KMS-11 (cell line): Measurements from ENCODE around the gene HSD3B1.
"Not testable (repeated sequence)": the region's sequence is repeated elsewhere in the genome, so short reads cannot be mapped to it uniquely, and the experiment has no call there.

Source experiments
- H2AFZ ChIP-seq: fragments of 200-600 bp; sonication (generic); 2 replicates; pipeline ENCODE4 v1.6.1; 2016; ENCODE audit warnings: antibody characterized with exemption, mixed run types, low read depth
- H3K27ac ChIP-seq: fragments of 200-600 bp; sonication (generic); 2 replicates; pipeline ENCODE4 v1.6.1; 2016; ENCODE audit warnings: mild to moderate bottlenecking, mixed run types
- H3K27me3 ChIP-seq: fragments of 200-600 bp; sonication (generic); 2 replicates; pipeline ENCODE4 v1.6.1; 2017; ENCODE audit warnings: mild to moderate bottlenecking, low read depth, mixed run types, moderate library complexity; ENCODE audit not compliant: insufficient read depth
- H3K36me3 ChIP-seq: fragments of 200-600 bp; sonication (generic); 2 replicates; pipeline ENCODE4 v1.6.1; 2017; ENCODE audit warnings: mild to moderate bottlenecking, mixed run types; ENCODE audit not compliant: insufficient read depth
- H3K4me1 ChIP-seq: fragments of 200-600 bp; sonication (generic); 2 replicates; pipeline ENCODE4 v1.6.1; 2016; ENCODE audit warnings: mild to moderate bottlenecking, low read depth, mixed run types; ENCODE audit not compliant: poor library complexity, severe bottlenecking
- H3K4me2 ChIP-seq: fragments of 200-600 bp; sonication (generic); 2 replicates; pipeline ENCODE4 v1.7.0; 2016; ENCODE audit warnings: mild to moderate bottlenecking, mixed run types
- H3K4me3 ChIP-seq: fragments of 200-600 bp; sonication (generic); IDR thresholded peaks from 2 replicates; pipeline ENCODE4 v1.6.1; 2017; ENCODE audit warnings: low read depth, low read length, mixed read lengths; ENCODE audit not compliant: insufficient read depth
- H3K79me2 ChIP-seq: fragments of 200-600 bp; sonication (generic); 2 replicates; pipeline ENCODE4 v1.6.1; 2016; ENCODE audit warnings: low read depth, mixed run types; ENCODE audit not compliant: insufficient read depth
- H3K9ac ChIP-seq: fragments of 200-600 bp; sonication (generic); 2 replicates; pipeline ENCODE4 v1.6.1; 2016; ENCODE audit warnings: mild to moderate bottlenecking, mixed run types
- H4K20me1 ChIP-seq: fragments of 200-600 bp; sonication (generic); 2 replicates; pipeline ENCODE4 v1.6.1; 2016; ENCODE audit warnings: mild to moderate bottlenecking, mixed run types; ENCODE audit not compliant: insufficient read depth
- TF ChIP-seq, protein P1 (sequence below): fragments of 200-600 bp; sonication (generic); conservative IDR thresholded peaks from 2 replicates; pipeline ENCODE4 v1.6.1; 2017; ENCODE audit warnings: low read depth, mild to moderate bottlenecking, antibody characterized with exemption, low read length, moderate library complexity, mixed read lengths

Gene HSD3B1

DNA sequence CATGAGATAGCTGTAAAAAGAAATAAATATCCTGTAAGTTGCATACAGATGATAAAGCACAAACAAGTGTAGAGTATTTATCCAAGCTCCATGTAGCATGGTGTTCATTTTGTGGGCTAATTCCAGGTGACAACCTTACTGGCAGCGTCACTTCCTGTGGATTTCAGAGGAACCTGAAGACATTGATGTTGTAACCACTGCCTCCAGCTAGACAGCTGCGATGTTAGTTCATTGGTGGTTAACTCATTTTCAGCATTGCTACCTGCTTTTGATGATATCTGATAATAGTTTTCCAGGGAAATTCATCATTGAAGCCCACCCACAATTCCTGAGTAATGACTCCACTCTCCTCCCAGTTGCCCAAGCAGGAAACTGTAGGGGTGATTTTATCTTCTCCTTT lies 3.0 kb downstream of the HSD3B1 start:
- TF ChIP-seq, protein P1, sequence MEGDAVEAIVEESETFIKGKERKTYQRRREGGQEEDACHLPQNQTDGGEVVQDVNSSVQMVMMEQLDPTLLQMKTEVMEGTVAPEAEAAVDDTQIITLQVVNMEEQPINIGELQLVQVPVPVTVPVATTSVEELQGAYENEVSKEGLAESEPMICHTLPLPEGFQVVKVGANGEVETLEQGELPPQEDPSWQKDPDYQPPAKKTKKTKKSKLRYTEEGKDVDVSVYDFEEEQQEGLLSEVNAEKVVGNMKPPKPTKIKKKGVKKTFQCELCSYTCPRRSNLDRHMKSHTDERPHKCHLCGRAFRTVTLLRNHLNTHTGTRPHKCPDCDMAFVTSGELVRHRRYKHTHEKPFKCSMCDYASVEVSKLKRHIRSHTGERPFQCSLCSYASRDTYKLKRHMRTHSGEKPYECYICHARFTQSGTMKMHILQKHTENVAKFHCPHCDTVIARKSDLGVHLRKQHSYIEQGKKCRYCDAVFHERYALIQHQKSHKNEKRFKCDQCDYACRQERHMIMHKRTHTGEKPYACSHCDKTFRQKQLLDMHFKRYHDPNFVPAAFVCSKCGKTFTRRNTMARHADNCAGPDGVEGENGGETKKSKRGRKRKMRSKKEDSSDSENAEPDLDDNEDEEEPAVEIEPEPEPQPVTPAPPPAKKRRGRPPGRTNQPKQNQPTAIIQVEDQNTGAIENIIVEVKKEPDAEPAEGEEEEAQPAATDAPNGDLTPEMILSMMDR = no peak
- H3K4me3 ChIP-seq = no peak overlapping the region

DNA sequence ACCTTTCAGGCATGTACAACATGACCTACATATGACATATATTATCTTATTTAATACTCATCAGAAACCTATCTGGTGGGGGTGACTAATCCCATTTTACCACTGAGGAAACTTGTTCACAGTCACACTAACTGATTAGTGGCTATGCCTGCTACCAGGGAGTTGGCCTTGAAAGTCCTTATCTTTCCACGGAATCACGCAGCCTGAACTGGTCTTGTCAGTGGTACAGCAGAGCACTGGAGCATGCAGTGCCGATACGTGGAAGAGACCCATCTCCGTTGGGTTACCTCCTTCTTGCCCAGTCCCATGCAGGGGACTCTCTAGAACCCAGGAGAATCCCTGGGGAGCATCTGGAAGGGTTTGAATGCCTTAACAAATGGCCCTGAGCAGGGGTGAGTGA lies 8.2 kb downstream of the HSD3B1 start:
- no peak overlapping the region for H3K9ac ChIP-seq
- H3K4me2 ChIP-seq = no peak overlapping the region
- no peak overlapping the region for H2AFZ ChIP-seq
- no peak overlapping the region for H3K4me3 ChIP-seq
- no peaks in the 10 kb centered on the region for H4K20me1 ChIP-seq
- H3K27me3 ChIP-seq = no peaks in the 10 kb centered on the region
- no peaks in the 10 kb centered on the region for H3K79me2 ChIP-seq
- TF ChIP-seq, protein P1 = no peak
- H3K36me3 ChIP-seq = no peaks in the 10 kb centered on the region
- no peaks in the 10 kb centered on the region for H3K4me1 ChIP-seq
- no peak overlapping the region for H3K27ac ChIP-seq

More for the DNA sequence above, 3.0 kb downstream of the HSD3B1 start:
- H3K9ac ChIP-seq = no peak overlapping the region
- no peak overlapping the region for H3K27ac ChIP-seq
- H3K79me2 ChIP-seq = no peaks in the 10 kb centered on the region
- no peaks in the 10 kb centered on the region for H4K20me1 ChIP-seq
- H3K36me3 ChIP-seq = no peaks in the 10 kb centered on the region
- H3K4me2 ChIP-seq = no peak overlapping the region
- no peak overlapping the region for H2AFZ ChIP-seq
- H3K4me1 ChIP-seq = no peaks in the 10 kb centered on the region
- no peaks in the 10 kb centered on the region for H3K27me3 ChIP-seq

DNA sequence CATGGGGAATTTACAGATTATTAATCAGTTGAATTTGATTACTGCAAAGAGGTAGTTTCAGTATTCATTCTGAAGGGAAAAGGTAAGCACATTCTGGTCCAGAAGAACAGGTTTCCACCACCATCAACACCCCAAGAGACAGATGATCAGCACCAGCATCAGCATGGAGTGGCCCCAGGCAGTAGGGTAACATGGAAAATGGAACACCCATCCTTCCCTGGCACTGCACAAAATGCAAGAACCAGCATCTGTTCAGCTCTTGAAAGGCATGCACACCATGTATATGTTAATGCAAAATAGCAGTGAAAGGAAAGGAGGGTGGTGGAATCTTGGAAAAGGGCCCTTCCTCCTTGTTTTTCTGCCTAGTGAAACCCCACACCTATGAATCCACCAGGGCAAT lies 9.2 kb downstream of the HSD3B1 start:
- Histone ChIP-seq H3K36me3 (no peaks in the 10 kb centered on the region), H3K4me3 (no peak overlapping the region), H2AFZ (no peak overlapping the region), H4K20me1 (no peaks in the 10 kb centered on the region), H3K4me1 (no peaks in the 10 kb centered on the region), H3K4me2 (no peak overlapping the region), H3K79me2 (no peaks in the 10 kb centered on the region), H3K27me3 (no peaks in the 10 kb centered on the region), H3K27ac (no peak overlapping the region), H3K9ac (no peak overlapping the region)
- TF ChIP-seq, protein P1 = no peak

DNA sequence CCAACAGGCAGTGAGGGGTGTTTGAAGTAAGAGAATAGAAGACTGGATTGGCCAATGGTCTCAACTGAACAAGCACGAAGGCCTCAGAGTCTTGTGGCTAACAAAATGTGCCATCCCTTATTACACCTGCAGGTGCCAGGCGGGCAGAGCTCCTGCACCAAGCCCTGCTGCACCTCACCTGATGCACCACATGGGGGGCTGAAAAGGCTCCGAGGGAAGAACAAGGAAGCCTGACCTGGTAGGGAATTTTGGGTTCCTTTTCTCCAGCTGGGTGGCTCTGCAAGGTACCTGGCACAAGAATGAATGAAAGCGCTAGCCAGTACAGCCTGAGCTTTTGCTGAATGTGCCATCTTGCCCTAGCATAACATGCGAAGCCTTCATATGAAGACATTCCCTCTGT lies 9.7 kb downstream of the HSD3B1 start:
- H3K79me2 ChIP-seq = no peaks in the 10 kb centered on the region
- TF ChIP-seq, protein P1 = no peak
- H3K4me1 ChIP-seq = no peaks in the 10 kb centered on the region
- H3K9ac ChIP-seq = no peak overlapping the region
- H3K27me3 ChIP-seq = no peaks in the 10 kb centered on the region
- no peaks in the 10 kb centered on the region for H3K36me3 ChIP-seq
- no peak overlapping the region for H2AFZ ChIP-seq
- H3K27ac ChIP-seq = no peak overlapping the region
- H4K20me1 ChIP-seq = no peaks in the 10 kb centered on the region
- no peak overlapping the region for H3K4me3 ChIP-seq
- no peak overlapping the region for H3K4me2 ChIP-seq

DNA sequence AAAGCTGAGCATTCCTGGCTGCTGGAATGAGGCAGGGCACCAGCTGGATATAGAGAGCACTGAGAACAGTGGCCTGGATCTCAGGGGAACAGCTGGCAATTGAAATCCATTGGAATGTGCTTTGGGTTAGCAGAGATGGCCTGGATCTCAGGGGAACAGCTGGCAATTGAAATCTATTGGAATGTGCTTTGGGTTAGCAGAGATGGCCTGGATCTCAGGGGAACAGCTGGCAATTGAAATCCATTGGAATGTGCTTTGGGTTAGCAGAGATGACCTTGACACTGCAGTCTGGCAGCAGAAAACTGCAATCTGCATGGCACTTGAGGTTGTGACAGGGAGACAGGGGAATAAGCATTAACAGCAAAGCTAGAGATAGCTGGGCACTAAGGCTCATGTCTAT lies 10.7 kb downstream of the HSD3B1 start:
- not testable (repeated sequence) for H3K27ac ChIP-seq, H2AFZ ChIP-seq, H3K9ac ChIP-seq, H3K36me3 ChIP-seq, H3K79me2 ChIP-seq, H3K4me3 ChIP-seq, H3K27me3 ChIP-seq, H4K20me1 ChIP-seq, H3K4me2 ChIP-seq, H3K4me1 ChIP-seq
